ENCODE results near the gene EML1. TPM values are rescaled to one million over a fixed set of nuclear protein-coding genes. Genes with fewer than 3 reads are reported as not detected.

The EML1 gene
- total RNA-seq, 4 donors from 2014 or later = 12.5 to 19.1 (median 16.6) TPM

- intact Hi-C loops (cut with DNase I; ENCODE audit: low total_unique reads) (no loop called here), in situ Hi-C loops (cut with MboI; ENCODE audit: low sequenced_read_pairs in 4 of 4) (no loop called here)
- no peak for DNase-seq
These were observed 82.6 kb downstream of the EML1 start for GRCh38 chr14:99875836-99876235.

GRCh38 chr14:99876406-99876805 lies 83.2 kb downstream of the EML1 start:
- no peaks in the 10 kb centered on the region for H3K9me3 ChIP-seq
- H3K27ac ChIP-seq = no peak overlapping the region
- intact Hi-C loops (cut with DNase I; ENCODE audit: low total_unique reads) = no loop called here
- in situ Hi-C loops (cut with MboI; ENCODE audit: low sequenced_read_pairs in 4 of 4) = no loop called here
- ATAC-seq (no peak), DNase-seq (no peak)
- H3K27me3 ChIP-seq = no peaks in the 10 kb centered on the region
- peaks cover 7 to 9% of the 10 kb centered on the region in 2 donors for H3K4me1 ChIP-seq
- no peak overlapping the region for H3K4me3 ChIP-seq
- no peak for TF ChIP-seq CTCF (IDR thresholded peaks at IDR 0.05 in 4 of 5, conservative IDR thresholded peaks at IDR 0.05 in 1 of 5)
- no peak for TF ChIP-seq POLR2A (IDR thresholded peaks at IDR 0.05)
- H3K36me3 ChIP-seq = no peaks in the 10 kb centered on the region

More at GRCh38 chr14:99875836-99876235, 82.6 kb downstream of the EML1 start:
- Histone ChIP-seq H3K9me3 (no peaks in the 10 kb centered on the region), H3K4me1 (peaks cover 7 to 9% of the 10 kb centered on the region in 2 donors), H3K27ac (no peak overlapping the region), H3K36me3 (no peaks in the 10 kb centered on the region), H3K4me3 (no peak overlapping the region), H3K27me3 (no peaks in the 10 kb centered on the region)
- no peak for ATAC-seq
- TF ChIP-seq POLR2A (IDR thresholded peaks at IDR 0.05) (no peak), CTCF (IDR thresholded peaks at IDR 0.05 in 4 of 5, conservative IDR thresholded peaks at IDR 0.05 in 1 of 5) (no peak)

- intact Hi-C loops (cut with DNase I; ENCODE audit: low total_unique reads) = no loop called here
- ATAC-seq = no peak
- in situ Hi-C loops (cut with MboI; ENCODE audit: low sequenced_read_pairs in 4 of 4) = no loop called here
- TF ChIP-seq POLR2A (IDR thresholded peaks at IDR 0.05) (no peak), CTCF (IDR thresholded peaks at IDR 0.05 in 4 of 5, conservative IDR thresholded peaks at IDR 0.05 in 1 of 5) (no peak)
- H3K27me3 ChIP-seq = no peaks in the 10 kb centered on the region
- H3K36me3 ChIP-seq = no peaks in the 10 kb centered on the region
- H3K9me3 ChIP-seq = no peaks in the 10 kb centered on the region
- H3K4me1 ChIP-seq = no peaks in the 10 kb centered on the region
- DNase-seq = no peak
- no peak overlapping the region for H3K4me3 ChIP-seq
- H3K27ac ChIP-seq = no peak overlapping the region
These were observed 85.3 kb downstream of the EML1 start for GRCh38 chr14:99878563-99878962.

- intact Hi-C loops (cut with DNase I; ENCODE audit: low total_unique reads) = no loop called here
- TF ChIP-seq CTCF (IDR thresholded peaks at IDR 0.05 in 4 of 5, conservative IDR thresholded peaks at IDR 0.05 in 1 of 5) = no peak
- no peak for TF ChIP-seq POLR2A (IDR thresholded peaks at IDR 0.05)
- Histone ChIP-seq H3K27me3 (no peaks in the 10 kb centered on the region), H3K4me3 (no peak overlapping the region), H3K36me3 (no peaks in the 10 kb centered on the region), H3K27ac (no peak overlapping the region), H3K9me3 (no peaks in the 10 kb centered on the region), H3K4me1 (no peaks in the 10 kb centered on the region)
- ATAC-seq (no peak), DNase-seq (no peak)
- in situ Hi-C loops (cut with MboI; ENCODE audit: low sequenced_read_pairs in 4 of 4) = loop anchor here in 3 of 4 donors (5.0 to 10.0 kb wide), 3 partner anchors 155 to 195 kb away; partner anchors contain the start of gene CYP46A1 (in 1 of the 3)
These were observed 86.4 kb downstream of the EML1 start for GRCh38 chr14:99879401-99880295.

Data from gastrocnemius medialis (tissue), 4 donors.